ENCODE results near the gene CDC16. TPM values are rescaled to one million over a fixed set of nuclear protein-coding genes. Genes with fewer than 3 reads are reported as not detected.

CDC16 gene, protein sequence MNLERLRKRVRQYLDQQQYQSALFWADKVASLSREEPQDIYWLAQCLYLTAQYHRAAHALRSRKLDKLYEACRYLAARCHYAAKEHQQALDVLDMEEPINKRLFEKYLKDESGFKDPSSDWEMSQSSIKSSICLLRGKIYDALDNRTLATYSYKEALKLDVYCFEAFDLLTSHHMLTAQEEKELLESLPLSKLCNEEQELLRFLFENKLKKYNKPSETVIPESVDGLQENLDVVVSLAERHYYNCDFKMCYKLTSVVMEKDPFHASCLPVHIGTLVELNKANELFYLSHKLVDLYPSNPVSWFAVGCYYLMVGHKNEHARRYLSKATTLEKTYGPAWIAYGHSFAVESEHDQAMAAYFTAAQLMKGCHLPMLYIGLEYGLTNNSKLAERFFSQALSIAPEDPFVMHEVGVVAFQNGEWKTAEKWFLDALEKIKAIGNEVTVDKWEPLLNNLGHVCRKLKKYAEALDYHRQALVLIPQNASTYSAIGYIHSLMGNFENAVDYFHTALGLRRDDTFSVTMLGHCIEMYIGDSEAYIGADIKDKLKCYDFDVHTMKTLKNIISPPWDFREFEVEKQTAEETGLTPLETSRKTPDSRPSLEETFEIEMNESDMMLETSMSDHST
- total RNA-seq, result 53.0 and 62.6 TPM in 2 replicates

DNA sequence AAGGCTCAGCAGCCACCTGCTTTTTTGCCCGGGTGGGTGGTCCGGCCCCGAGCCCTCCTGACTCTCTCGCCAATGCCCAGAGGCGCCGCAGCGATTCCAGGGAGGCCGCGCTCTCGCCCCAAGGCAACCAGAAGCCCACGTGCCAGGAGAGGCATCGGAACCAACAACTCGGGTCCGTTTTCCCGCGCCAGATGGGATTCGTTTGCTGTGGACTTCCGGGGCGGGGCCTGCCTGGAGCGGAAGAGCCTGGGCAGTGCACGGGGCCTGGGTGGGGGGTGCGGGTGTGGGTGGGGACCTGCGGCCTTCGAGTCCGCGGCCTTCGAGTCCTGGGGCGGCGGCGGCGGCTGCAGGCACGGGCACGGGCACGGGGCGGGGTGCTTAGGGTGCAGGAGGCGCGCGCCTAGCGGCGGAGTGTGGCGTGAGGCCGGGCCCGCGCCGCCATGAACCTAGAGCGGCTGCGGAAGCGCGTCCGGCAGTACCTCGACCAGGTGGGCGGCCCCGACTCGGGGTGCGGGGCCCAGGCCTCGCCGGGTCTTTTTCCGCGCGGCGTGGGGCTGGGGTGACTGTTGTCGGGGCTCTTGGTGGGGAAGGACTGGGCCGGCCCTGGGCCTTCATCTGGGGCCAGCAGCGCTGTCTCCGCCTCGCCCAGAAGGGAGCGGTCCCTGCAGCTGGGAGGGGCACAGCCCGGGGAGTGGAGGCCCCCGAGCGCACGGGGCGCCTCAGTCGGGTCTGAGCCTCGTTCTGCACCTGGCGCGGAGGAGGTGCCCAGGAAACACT lies at the start of gene CDC16:
CDC16 (plus strand) TSS at position 253 of the 777 bp plus-strand sequence; CDS start at position 441, 188 bp downstream.

DNA sequence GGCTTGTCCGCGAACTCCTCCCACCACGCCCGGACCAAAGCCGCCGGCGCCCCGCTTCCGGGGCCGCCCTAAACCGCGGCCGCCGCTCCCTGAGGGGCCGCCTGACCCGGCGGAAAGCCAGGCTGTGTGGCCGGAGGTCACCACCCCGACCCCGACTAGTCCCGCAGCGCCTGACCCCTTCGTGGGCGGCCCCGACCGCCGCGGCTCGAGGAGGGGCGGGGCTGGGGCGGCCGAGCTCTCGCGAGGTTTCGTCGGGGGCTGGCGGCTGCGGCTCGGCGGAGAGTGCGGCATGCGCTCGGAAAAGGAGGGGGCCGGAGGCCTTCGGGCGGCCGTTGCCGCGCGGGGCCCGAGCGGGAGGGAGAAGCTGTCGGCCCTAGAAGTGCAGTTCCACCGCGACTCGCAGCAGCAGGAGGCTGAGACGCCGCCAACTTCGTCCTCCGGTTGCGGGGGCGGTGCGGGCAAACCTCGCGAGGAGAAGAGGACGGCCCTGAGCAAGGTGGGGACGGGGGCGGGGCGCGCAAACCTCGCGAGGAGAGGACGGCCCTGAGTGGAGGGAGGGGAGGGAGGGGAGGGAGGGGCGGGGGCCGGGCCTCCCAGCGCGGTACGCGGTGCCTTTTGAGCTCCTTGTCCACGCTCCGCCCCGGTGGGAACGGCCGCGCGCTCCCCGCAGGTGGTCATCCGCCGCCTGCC lies 46.8 kb downstream of the CDC16 start, which contains the start of gene UPF3A:
UPF3A (plus strand) TSS at position 251 of the 690 bp plus-strand sequence; CDS start at position 290, 39 bp downstream.

DNA sequence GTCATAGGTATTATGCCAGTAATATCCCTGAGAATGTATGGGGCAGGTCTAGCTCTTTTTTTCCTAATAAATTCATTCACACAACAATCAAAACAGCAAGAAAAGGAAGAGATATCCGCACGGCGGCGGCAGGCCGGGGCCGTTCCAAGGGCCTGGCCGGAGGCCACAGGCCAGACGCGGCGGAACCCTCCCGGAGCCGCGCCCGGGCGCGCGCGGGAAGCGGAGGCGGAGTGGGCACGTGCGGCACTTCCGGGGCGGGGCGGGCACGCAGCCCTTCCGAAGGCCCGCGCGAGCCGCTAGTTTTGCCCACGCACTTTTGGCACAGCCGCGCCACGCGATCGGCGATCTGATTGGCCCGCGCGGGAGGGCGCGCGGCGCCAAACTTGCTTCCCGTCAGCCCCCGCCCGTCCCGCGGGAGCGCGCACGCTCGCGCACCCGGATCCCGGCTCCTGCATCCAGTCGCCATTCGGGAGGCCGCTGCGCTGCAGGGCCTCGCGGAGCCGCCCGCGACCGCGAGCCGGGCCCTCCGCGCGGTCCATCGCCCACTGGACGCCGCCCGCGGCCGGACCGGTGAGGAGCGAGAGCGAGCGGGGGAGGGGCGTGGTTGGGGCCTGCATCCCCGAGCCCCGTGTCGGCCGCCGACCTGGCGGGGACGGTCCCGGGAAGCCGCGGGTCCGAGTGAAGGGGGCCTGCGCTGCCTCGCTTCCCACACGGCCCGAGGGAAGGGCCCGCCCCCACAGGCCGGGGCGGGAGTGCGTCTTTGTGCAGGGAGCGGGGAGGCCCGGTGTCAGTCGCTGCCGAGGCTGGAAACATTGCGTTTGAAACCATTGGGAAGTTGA lies 79.6 kb downstream of the CDC16 start, which contains the start of gene CHAMP1:
CHAMP1 (plus strand) TSS at position 430 of the 839 bp plus-strand sequence. CDS start 9,340 bp downstream, outside the sequence.

Small RNAs within 50 kb of the gene (small RNA-seq; reads per million reads assigned to genes)
- gene MIR4502 (ENCODE audit: low replicate concordance) (not detected), gene MIR548AR (ENCODE audit: low replicate concordance) (not detected)

Other genes with a start within 250 kb of the CDC16 start
- 47.1 and 88.0 TPM in 2 replicates for gene RASA3, start 102.3 kb upstream of the CDC16 start, total RNA-seq
- not detected in 2 replicates for gene CFAP97D2, start 55.6 kb upstream of the CDC16 start, total RNA-seq
- 16.9 and 26.6 TPM in 2 replicates for gene UPF3A, start 46.7 kb downstream of the CDC16 start, total RNA-seq
- 14.0 and 16.2 TPM in 2 replicates for gene CHAMP1, start 79.6 kb downstream of the CDC16 start, total RNA-seq

Measured in placental pericyte (primary cell).